Inflammatory macrophage treated with lipopolysaccharide for 4 hours (primary cell): ENCODE measurements around the gene TMEM179B.
"Not testable (repeated sequence)": the region's sequence is repeated elsewhere in the genome, so short reads cannot be mapped to it uniquely, and the experiment has no call there.

ENCODE experiments used
- DNase-seq: peaks from one replicate; pipeline ENCODE4 v3.0.0-alpha.2; 2020

TMEM179B gene, protein sequence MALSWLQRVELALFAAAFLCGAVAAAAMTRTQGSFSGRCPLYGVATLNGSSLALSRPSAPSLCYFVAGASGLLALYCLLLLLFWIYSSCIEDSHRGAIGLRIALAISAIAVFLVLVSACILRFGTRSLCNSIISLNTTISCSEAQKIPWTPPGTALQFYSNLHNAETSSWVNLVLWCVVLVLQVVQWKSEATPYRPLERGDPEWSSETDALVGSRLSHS

DNA sequence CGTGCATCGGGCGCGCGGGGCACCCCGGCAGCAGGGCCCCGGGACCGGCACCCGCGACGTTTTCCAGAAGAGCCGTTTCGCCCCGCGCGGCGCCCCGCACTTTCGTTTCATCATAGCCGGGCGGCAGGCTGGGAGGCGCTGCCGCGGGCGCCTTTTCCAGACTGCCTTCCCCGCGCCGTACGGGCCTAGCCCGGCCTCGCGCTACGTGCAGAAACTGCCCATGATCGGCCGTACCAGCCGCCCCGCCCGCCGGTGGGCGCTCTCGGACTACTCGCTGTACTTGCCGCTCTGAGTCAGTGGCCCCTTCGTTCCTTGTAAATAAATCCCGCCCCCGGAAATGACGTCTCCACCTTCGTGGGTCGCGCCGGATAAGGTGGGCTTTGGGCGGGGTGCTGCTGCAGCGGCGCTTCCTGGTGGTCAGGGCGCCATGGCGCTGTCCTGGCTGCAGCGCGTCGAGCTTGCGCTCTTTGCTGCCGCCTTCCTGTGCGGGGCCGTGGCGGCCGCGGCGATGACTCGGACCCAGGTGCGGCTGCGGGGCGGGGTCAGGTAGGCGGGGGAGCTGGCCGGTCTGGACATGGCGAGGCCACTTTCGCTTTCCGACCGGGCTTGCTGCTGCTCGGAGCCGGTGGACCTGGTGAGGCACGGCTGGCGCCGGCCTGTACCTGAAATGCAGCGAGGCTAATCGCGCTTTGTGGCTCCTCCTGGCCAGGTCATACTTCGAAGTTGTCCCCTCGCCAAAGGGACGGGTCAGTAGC is at the start of gene TMEM179B:
TSS of gene TMEM179B (plus strand) at position 398 of the 755 bp plus-strand sequence. CDS start at position 428, 30 bp downstream.
- DNase-seq: peak; percentile 100

DNA sequence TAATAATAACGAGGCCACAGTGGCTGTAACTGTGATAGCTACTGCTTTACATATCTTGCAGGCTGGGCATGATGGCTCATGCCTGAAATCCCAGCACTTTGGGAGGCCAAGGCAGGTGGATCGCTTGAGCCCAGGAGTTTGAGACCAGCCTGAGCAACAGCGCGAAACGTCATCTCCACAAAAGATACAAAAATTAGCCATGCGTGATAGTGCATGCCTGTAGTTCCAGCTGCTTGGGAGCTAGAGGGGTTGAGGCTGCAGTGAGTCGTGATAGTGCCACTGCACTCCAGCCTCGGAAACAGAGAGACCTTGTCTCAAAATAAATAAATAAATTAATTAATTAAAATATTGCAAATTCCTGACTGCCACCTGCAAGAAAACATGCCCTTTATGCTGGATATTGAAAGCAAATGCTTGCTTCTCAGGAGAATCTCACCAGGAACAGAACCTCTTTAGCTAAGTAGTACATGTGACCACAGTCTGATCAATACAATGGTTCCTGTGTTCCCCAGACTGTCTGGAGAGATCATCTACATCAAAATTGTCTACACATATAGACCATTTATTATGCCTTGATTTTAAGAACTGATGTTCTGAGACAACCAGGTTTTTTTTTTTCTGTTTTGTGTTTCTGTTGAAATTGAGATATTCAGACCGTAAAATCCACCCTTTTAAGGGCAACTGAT is 39.6 kb upstream of the TMEM179B start:
- DNase-seq: no peak

DNA sequence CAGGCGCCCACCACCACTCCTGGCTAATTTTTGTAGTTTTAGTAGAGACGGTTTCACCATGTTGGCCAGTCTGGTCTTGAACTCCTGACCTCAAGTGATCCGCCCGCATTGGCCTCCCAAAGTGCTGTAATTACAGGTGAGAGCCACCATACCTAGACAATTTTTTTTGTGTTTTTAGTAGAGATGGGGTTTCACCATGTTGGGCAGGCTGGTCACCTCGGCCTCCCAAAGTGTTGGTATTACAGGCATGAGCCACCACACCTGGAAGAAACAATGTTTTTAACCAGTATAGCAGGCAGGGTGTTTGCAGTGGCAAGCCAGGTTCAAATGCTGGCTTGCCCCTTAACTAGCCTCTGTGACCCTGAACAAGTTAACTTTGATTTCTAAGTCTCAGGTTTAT is 37.3 kb upstream of the TMEM179B start:
- DNase-seq: not testable (repeated sequence)

GRCh38 chr11:62752177-62752785 is 34.9 kb upstream of the TMEM179B start:
- no peak for DNase-seq

DNA sequence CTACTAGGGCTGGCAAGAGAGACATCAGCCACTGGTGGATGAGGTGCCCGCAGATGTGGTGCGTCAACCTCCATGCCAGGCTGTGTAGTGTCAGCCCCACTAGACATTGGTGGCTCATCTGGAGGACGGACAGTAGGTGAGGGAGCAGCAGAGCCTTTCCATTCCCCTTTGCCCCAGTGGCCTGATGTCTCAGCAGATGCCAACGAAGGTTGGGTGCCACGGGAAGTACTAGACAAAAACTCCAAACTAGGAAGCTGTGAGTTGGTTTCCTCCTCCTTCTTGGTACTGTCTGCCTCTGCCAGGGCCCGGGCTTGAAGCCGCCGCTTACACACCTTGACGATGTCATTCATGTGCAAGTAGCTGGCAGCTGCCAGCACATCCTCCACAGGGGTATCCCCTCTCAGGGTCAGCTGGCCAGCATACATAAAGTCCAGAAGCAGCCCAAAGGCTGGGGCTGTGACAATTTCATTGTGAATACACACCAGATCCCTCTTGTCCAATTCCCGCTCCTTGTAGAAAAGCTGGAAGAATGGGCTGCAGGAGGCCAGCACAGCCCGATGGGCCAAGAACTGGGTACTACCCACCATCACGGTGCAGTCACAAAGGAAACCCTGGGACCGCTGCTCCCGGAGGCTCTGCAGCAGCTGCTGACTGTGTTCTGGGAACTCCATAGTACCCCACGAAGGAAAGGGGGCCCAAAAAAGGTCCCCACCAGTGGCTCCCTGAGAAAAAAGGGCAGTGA is 34.0 kb upstream of the TMEM179B start:
- peak; percentile 4 for DNase-seq

DNA sequence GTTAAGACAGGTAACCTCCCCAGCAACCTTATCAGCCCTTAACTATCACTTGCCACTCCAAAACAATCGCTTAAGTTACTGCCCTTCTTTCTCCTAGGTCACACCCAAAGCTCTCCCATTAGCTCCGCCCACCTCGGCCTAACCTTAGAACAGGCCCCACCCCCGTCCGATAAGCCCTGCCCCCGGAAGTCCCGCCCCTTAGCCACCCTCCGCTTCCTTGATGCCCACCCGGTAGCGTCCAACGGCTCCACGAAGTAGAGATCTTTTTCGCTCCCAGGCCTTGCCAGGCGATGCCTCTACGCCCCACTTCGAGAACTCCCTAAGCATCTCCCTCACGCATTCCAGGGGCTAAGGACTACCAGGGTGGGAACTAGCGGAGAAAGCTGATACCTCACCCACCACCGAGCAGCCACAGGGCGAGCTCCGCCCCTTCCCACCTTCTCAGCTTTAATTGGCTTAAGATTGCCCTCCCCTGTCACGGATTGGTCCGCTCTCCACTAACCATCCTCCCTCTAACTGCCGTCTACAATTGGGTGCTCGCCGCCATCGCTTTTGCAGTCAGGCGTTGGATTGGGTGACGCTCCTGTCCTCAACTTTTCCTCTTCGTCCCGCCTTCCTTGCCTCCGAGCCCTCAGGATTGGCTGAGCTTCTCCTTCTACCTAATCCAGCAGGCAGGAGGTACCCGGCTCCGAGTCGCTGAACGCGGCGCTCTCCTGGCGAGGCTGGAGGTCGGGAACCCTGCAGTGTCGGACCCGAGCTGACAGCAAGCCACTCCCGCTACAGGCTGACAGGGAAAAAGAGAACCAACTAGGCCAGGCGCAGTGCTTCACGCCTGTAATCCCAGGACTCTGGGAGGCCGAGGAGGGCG is 33.2 kb upstream of the TMEM179B start, which contains the start of gene ZBTB3:
TSS of gene ZBTB3 (minus strand) at position 425 of the 868 bp plus-strand sequence. CDS start 496 bp downstream, outside the sequence.
- peak; percentile 99 for DNase-seq

GRCh38 chr11:62755086-62755615 is 32.1 kb upstream of the TMEM179B start:
- DNase-seq: no peak

GRCh38 chr11:62757846-62758788 is 29.1 kb upstream of the TMEM179B start:
- DNase-seq: no peak

DNA sequence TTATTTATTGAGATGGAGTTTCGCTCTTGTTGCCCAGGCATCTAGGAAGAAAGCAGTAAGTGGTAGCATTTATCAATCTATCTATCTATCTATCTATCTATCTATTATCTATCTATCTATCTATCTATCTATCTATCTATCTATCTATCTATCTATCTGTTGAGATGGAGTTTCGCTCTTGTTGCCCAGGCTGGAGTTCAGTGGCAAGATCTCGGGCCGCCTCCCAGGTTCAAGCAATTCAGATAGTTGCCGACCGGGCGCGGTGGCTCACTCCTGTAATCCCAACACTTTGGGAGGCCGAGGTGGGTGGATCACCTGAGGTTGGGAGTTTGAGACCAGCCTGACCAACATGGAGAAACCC is 26.4 kb upstream of the TMEM179B start:
- DNase-seq: not testable (repeated sequence)

- no peak for DNase-seq
These were observed 16.4 kb upstream of the TMEM179B start for GRCh38 chr11:62770778-62771143.

GRCh38 chr11:62771144-62772021 is 15.8 kb upstream of the TMEM179B start, which contains the start of gene TAF6L:
Gene TAF6L, plus strand, starts transcription at chr11:62771396. Its CDS starts 4,388 bp downstream, at chr11:62775784.
- DNase-seq: peak; percentile 97

- DNase-seq: no peak
These were observed 12.8 kb upstream of the TMEM179B start for GRCh38 chr11:62774407-62774806.

GRCh38 chr11:62775646-62776045 is 11.6 kb upstream of the TMEM179B start:
- DNase-seq: no peak

- DNase-seq: peak; percentile 22
These were observed 9.8 kb upstream of the TMEM179B start for GRCh38 chr11:62777389-62777788.

DNA sequence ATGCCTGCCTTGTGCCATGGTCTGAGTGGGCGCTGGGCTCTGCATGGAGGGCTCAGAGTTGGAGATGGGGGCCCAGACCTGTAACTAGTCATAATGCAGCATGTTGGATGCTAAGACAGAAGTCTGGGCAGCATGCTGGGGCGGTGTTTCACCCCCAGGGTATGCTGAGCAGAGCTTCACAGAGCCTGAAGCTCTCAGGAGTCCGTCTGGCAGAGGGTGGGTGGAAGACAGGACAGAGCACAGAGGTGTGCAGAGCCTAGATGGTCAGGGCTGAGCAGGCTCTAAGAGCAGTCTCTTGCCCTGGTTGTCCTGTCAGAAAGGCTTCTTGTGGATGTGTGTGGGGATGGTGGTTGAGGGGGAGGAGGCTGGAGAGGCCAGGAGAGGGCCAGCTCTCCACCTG is 8.8 kb upstream of the TMEM179B start:
- DNase-seq: no peak

DNA sequence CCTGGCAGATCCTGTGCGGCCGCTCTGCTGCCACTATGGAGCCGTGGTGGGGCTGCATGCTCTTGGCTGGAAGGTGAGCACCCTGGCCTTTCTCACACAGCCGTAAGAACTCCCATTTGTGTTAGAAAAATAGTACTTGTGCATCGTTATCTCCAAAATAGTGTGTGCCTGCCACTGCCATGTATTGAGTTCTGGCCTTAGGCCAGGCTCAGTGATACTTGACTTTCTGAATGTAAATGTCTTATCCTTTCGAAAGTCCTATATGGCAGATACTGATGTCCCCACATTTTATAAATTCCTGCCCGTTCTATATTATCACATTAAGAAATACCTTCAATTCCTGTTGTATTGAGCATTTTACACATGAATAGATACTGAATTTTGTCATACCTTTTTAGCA is 4.4 kb upstream of the TMEM179B start:
- DNase-seq: no peak

GRCh38 chr11:62786318-62787004 is 741 bp upstream of the TMEM179B start:
- DNase-seq: peak; percentile 87

- DNase-seq: no peak
These were observed 1.8 kb downstream of the TMEM179B start for GRCh38 chr11:62788991-62789390.
